G401 (cell line): Measurements from ENCODE around the gene LRRC55. TPM values are rescaled to one million over a fixed set of nuclear protein-coding genes. Genes with fewer than 3 reads are reported as not detected.
A peak's percentile ranks its signal among the peaks of the same experiment; 100 is the strongest.
"Not testable (repeated sequence)": the region's sequence is repeated elsewhere in the genome, so short reads cannot be mapped to it uniquely, and the experiment has no call there.

Experiments
- DNase-seq: peaks from one replicate; pipeline ENCODE4 v3.0.0-alpha.2; 2015; ENCODE audit warnings: low spot score
- in situ Hi-C: cut with HindIII; loops from 2 replicates; pipeline ENCODE4 v1.10.0; 2016; ENCODE audit warnings: low sequenced_read_pairs, mixed read lengths
- total RNA-seq: library from RNA; depleted of rRNA; stranded (reverse); fragments of >200 nt; shearing (Covaris generic); gene quantifications from 2 replicates; pipeline ENCODE4 v1.2.3, GENCODE V29; 2014

LRRC55 gene
- total RNA-seq, 1 experiment from 2014 or later = not detected

DNA sequence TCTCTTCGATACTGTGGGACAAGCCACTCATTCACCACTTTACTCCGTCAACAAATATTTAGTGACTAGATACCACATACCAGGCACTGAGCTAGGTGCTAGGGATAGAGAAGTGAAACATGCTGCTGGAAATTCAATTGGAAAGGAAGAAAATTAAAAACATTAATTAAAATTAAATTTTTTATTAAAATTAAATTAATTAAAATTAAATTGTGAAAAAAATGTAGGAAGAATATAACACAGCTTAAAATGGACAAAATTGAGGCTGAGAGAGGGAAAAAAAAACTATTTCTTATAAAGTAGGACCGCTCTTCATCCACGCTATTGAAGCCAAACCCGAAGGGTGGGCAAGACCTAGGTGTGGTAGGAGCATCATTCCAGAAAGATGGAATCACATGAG is 23.6 kb upstream of the LRRC55 start:
- in situ Hi-C loops = no loop called here
- no peak for DNase-seq

DNA sequence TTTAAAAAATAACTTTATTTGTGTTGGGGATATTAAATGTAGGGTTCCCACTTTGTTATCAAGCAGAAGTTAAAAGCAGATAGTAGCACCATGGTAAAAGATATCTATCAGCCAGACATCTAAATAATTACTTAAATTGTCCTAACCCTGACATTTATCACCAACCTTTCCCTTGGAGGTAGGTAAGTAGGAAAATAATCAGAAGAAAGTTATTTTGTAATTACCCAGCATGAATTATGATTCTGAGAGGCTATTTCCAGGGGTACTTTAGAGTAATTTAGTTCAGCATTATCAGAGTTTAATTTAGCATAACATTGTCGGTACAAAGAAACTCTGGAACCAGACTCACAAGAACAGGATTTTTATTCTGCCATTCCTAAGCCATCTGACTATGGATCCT is 23.2 kb upstream of the LRRC55 start:
- in situ Hi-C loops = no loop called here
- DNase-seq = no peak

DNA sequence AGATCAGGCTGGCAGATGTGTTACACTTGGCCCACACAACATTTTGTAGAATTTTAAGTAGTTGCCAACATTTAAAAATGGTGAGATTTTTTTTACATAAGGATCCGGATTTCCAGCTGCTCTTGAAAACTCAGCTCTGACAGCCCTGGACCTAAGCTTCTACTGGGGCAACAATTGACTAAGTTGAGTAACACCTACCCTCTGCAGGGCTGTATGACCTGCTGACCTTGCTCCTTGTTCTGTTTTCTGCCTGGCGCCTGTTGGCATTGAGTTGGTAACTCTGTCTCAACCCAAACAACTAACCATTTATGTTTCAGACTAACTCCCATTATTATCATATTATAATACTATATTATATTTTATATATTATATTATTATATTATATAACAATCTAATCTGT is 21.1 kb upstream of the LRRC55 start:
- DNase-seq = no peak
- in situ Hi-C loops = no loop called here

DNA sequence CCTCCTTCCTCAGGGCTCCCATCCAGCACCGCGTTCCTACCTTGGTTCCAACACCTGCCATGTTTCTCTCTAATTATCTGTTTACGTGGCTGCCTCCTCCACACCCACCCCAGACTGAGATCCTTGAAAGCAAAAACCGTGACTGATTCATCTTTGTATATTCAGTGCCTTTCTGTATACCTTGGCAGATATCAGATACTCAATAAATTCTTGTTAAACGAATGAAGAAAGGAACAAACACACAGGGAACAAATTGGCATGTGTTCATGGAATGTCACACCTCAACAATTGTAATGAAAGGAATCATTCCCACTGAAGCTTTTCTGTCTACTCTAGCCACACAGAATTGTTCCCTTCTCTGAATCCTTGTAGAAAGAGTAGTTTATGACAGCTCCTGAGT is 20.4 kb upstream of the LRRC55 start:
- in situ Hi-C loops = no loop called here
- no peak for DNase-seq

DNA sequence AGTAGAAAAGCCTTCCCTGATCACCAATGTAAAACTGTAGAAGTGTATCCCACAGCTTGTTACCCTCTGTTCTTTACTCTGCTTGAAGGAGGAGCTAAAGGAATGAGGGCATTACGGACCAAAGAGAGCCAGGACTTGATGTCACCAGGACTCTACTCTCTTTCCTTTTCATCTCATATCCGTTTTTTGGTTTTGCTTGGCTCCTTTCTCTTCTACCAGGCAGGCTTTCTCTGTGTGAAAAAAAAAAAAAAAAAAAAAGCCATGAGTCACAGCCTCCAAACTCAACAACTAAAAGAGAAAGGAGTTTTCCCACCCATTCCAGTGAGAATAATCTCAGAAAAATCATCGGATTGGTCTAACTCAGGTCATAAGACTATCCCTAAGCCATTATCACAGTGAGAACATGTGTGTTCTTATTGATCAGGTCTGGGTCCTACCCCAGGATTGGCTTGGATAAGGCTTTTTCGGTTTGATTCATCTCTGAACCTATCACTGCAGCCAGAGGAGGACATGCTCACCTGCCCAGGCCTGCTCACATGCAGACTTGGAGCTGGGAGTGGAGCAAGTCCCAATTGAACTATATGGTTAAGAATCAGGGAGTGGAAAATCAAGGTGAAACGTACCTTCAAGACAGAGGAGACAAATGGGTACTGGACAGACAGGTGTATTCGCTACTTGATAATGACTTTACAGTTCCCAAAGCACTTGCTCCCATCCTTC is 19.4 kb upstream of the LRRC55 start:
- in situ Hi-C loops = no loop called here
- no peak for DNase-seq

DNA sequence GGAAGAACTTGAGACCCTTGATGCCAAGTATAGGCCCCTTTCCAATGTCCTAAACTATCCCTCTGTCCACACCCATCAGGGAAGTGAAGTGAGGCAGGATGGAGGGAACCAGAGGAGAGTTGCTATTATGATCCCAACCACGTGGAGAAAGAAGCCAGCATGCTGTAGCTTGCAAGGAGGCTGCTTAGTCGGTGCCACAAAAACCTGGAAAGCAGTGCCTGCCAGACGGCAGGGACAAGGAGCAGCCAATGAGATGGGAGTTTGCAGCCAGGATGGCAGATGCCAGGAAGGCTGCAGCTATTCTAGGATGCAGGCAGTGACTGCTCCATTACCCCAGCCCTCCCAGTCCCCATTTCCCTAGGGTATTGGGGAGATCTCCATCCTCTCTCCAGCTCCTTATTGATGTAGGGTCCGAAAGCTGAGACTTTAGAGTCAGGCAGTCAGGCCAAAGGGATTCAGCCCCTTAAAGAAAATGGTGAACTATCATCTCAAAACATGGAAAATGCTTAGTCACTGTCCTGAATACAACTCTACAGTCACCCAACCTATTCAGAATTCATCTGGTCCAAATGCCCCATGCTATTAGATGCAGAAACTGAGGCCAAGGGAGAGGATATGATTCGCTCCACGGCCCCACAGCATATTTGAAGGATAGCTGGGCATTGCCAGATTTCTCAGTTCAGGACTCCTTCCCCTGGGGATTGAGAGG is 18.4 kb upstream of the LRRC55 start:
- peak; percentile 28 for DNase-seq
- in situ Hi-C loops = no loop called here

DNA sequence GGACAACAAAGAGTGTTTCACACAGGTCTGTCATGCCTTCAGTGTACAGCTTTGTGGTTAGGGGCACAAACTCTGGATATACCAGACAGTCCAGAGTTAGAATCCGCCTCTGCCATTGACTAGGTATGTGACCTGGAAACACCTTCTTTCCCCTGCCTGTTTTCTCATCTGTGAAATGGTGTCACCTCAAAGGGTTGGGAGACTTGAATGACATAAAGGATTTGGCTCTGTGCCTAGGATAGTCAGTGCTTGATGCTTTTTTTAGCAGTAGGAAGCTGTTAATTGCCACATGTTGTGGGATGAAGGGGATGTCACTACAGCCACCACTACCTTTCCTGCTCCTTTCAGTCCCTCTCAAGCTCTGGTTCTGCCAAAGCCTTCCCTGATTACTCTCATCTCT is 17.4 kb upstream of the LRRC55 start:
- no peak for DNase-seq
- in situ Hi-C loops = no loop called here

DNA sequence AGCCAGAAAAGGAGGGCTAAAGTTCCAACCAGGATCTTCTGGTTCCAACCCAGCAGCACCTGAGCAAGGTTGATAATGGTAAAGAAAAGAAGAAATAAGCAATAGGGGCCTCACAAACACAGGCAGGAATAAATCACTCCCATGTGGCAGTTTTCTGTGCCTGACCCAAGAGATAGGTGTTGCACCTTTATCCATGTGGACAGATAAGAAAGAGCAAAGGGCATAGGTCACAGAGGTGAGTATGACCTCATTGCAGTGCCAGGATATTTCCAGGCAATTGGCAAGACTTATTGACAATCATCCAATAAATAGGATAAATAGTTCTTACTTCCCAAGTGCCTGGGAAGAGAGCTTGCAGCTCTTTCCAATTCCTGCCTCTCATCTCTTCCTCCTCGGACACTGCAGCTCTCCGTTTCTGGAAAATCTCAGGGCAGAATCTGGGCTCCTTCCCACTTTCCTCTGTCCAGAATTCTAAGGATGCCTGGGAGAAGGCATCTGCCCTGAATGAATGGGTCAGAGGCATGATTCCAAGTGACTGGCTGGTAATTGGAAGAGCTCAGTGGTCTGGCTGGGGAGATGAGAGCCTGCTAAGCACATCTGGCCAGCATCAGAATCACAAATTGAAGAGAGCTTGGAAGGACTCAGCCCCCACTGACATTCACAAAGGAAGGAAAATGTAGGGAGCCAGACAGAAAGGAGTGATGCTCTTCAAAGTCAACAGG is 14.5 kb upstream of the LRRC55 start:
- DNase-seq = peak; percentile 24
- in situ Hi-C loops = no loop called here

DNA sequence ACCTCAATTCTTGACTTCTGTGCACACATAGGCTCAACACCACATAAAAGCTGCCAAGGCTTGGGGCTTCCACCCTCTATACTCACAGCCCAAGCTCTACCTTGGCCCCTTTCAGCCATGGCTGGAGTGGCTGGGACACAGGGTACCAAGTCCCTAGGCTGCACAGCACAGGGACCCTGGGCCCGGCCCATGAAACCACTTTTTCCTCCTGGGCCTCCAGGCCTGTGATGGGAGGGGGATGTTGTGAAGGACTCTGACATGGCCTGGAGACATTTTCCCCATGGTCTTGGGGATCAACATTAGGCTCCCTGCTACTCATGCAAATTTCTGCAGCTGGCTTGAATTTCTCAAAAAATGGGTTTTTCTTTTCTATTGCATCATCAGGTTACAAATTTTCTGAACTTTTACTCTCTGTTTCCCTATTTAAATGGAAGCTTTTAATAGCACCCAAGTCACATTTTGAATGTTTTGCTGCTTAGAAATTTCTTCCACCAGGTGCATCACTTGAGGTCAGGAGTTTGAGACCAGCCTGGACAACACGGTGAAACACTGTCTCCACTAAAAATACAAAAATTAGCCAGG is 11.9 kb upstream of the LRRC55 start:
- in situ Hi-C loops, DNase-seq: not testable (repeated sequence)

DNA sequence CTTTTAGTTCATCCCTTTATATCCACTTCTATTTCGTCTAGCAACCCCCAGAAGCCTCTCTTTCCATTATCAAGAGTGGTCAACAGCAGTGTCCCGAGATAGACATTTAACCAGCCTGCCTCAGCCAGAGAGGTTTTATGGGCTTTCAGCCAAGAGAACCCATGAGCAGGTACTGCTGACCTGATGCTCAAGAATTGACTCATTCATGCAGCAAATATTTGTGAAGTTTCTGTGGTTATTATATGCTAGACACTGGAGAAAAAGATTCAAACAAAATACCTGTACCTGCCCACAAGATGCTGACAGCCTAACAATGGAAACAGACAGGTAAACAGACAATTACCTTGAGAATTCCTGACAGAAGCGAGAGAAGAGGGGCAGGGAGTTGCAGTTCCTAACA is 9.7 kb upstream of the LRRC55 start:
- in situ Hi-C loops = no loop called here

DNA sequence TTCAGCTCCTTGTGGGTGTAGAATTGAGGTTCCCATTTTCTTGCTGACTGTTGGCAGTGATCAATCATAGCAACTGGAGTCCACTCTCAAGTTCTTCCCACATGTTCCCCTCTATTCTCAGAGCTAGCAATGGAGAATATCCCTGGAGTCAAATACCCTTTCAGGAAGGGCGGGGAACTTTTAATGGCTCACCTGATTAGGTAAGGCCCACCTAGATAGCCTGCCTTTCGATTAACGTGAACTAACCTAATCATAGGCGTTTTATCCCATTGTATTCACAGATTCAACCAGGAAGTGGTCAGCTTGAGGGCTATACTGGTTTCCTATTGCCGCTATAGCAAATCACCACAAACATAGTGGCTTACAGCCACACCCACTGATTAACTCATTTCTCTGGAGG is 7.1 kb upstream of the LRRC55 start:
- DNase-seq = no peak
- in situ Hi-C loops = no loop called here

More for the DNA sequence above, 9.7 kb upstream of the LRRC55 start:
- no peak for DNase-seq

DNA sequence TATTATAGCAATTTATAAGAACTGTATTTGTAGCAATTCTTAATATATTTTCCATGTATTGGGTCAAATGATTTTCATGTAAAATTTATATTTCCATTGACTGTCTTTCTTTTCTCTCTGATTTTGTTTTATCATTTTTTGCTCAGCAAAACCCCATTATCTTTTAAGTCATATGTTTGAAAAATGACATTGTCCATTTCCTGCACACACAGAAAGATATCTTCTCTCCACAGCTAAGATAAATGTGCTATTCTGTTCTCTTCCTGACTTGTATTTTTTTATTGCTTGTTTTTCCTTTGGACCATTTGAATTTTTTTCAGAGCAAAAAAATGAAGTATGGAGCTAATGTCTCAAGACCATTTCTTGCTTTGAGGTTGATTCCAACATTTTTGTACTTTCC is 6.3 kb upstream of the LRRC55 start:
- in situ Hi-C loops = no loop called here

DNA sequence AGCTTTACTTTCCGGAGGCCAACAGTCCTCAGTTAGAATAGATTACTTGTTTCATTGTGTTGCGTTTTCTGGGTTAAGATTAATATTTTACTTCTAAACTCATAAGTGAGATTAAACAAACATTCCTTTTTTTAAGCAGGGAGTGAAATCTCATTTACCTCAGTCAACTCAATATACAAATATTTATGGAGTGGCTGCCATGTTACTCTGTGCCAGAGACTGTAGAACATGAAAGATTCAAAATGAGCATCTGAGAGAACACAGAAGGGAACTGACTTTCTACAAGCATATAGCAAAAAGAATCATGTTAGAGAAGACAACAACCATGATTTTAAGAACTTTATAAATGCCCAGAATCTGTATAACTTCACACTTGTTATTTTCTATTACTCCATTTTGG is 3.4 kb upstream of the LRRC55 start:
- in situ Hi-C loops = no loop called here
- DNase-seq = no peak

More for the DNA sequence above, 6.3 kb upstream of the LRRC55 start:
- no peak for DNase-seq

DNA sequence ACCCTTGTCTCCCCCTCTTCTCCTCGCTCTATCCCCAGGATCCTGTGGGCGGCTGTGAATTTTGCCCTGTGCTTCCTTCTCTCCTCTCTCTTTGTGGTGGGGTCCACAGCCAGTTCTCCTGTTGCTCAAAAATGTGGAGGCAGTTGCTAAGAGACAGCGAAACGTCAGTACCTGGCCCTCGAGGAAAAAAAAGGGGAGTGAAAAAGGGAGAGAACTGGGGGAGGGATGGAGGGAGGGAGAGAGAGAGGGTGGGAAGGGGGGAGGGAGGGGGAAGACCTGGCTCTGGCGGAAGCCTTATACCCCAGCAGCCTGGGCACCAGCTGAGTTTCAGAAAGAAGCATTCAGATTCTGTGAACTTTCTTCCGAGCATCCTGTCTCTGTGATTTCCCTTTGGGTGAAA is 2.1 kb upstream of the LRRC55 start:
- DNase-seq = no peak
- in situ Hi-C loops = no loop called here

DNA sequence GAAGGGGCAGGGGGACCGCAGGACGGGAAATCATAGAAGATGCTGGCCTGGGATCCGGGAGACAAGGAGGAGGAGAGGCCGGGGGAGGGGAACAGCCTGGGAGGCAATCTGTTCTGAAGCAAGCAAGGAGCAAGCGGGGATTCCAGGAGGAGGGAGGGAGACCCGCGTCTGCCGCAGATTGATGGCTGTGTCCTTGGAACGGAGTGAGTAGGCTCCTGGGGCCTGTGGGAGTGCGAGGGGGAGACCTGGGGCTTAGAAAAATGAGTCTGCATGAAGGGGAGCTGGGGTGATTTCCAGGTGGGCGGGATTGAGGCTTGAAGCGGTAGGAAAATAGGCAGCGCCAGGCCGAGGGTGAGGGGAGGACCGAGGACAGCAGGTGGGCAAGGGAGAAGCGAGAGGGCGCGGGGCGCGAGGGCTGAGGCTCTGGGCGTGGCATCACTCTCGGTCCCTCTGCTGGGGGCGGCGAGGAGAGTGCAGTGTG is 1.6 kb upstream of the LRRC55 start:
- no peak for DNase-seq
- in situ Hi-C loops = no loop called here

DNA sequence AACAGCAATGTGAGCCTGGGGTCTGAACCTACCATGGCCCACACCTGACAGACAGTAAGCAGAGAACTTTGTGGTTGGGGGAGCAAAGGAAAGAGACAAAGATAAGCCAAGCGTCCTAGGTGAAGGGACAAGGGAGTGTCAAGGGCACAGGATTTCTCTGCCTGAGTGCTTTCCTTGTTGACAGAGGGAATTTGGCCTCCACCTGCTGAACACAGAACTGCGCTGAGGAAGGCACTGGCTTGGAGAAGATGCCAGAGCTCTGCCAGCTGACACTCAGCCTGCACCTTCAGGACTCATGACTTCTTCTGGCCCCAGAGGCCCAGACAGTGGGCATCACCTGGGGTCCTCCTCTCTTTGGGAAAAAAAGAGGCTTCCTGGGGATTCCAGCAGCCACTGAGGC is 789 bp upstream of the LRRC55 start:
- no peak for DNase-seq
- in situ Hi-C loops = no loop called here

DNA sequence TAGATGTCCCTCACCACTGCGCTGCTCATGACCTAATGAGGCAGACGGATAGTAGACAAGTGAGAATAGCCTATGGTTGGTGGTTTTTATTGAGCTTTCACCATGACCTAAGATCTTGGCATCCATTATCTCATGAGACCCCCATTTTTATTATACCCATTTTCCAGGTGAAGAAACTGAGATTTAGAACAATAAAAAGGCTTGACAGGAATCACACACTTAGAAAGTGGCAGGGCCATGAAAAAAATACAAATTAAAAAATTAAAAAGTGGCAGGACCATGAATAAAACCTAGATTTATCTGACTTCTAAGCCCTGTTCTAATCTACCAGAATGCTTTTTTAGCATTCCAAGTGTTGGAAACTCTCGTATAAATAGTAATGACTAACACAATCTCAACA is 1.1 kb downstream of the LRRC55 start:
- in situ Hi-C loops = no loop called here
- no peak for DNase-seq

DNA sequence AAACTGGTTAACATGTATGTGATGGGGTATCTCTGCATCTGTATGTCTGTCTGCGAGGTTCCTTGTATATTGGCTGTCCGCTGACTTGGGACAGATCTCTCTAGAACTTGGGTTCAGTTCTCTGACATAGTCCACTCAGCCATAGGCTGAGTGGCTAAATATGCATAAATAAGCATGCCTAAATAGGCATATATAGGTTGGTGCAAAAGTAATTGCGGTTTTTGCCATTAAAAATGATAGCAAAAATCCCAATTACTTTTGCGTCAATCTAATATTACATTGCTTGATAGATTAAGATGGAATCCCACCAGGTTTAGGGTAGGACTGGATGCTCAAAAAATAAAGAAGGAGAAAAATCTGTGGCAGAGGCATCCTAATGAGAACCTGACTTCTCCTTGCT is 8.8 kb downstream of the LRRC55 start:
- in situ Hi-C loops = no loop called here
- no peak for DNase-seq

DNA sequence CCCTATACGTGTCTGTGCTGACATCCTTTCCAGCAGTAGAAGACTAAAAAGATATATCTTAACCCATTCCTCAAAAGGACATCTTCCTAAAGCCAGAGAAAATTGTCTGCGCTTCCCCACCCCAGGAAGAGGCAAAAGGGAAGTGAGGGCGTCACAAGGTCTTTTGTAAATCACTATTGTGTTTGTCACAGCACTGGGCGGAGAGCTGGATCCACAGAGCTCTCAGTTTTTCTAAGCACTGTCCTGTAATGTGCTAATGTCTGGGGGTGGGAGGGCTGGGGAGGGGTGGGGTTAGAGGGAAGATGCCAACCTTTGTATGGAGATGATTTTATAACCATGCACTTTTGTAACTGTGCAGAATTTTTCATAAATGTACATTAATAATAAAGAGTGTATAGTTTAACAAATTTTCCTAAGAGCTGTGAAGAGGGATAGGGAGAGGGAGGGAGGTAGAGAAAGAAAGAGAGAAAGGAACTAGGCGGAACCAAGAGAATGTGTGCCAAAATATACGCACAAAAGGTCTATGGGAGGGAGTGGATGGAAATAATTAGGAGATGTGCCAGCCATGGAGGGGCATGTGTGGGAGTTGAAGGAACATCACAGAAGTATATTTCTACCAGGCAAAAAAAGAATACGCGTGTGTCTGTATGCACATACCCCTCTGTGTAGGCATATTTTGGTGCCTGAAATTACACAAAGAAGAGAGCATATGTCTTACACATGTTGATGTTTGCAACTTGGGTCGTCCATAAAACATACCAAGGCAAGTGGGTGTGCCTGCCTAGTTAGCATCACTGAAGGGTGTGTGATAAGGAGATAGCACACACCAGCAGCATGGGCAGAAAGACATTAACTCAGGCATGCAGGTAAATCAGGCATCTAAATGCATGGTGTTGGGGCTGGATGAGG is 9.8 kb downstream of the LRRC55 start:
- DNase-seq = no peak
- in situ Hi-C loops = no loop called here
